NCI-H2029 (cell line): Measurements from ENCODE around the gene SMARCA4.

ENCODE experiments used
- DNase-seq: peaks from one replicate; lab custom pipeline; 2025; lab: John Stamatoyannopoulos, UW

Gene SMARCA4

DNA sequence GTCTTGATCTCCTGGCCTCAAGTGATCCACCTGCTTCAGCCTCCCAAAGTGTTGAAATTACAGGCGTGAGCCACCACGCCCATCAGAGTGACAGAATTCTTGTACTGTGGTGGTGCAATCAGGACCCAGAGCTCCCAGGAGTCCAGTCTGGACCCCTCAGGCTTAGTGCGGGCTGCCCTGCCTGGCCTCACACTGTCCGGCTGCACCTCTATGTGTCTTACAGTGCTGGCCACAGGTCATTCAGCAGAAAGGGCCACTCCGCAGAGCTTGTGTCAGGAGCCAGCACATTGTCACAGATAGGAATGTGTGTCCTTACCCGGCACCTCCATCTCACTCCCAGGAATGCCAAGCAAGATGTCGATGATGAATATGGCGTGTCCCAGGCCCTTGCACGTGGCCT is 49.2 kb downstream of the SMARCA4 start:
- no peak for DNase-seq

GRCh38 chr19:11012507-11012906 is 51.7 kb downstream of the SMARCA4 start:
- no peak for DNase-seq

- no peak for DNase-seq
These were observed 52.9 kb downstream of the SMARCA4 start for GRCh38 chr19:11013771-11014170.

- DNase-seq = no peak
These were observed 53.6 kb downstream of the SMARCA4 start for GRCh38 chr19:11014403-11014911.

DNA sequence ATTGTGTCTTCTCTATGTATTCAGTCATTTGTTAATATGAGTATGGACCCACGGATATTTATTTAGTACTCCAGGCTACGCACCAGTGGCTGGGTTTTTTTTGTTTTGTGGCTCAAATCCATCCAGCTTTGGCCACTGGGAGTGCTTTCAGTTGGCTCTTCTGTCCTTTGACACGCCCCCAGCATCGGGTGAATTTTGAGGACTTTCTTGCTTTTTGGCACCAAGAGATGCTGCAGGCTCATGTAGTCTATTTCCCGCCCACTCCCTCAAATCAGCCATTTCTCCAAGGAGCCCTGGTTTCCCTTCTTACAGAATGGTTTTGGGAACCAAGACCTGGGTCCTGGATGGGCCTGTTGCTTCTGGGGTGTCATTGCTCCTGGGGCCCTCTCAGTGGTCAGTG is 55.8 kb downstream of the SMARCA4 start:
- DNase-seq = no peak

DNA sequence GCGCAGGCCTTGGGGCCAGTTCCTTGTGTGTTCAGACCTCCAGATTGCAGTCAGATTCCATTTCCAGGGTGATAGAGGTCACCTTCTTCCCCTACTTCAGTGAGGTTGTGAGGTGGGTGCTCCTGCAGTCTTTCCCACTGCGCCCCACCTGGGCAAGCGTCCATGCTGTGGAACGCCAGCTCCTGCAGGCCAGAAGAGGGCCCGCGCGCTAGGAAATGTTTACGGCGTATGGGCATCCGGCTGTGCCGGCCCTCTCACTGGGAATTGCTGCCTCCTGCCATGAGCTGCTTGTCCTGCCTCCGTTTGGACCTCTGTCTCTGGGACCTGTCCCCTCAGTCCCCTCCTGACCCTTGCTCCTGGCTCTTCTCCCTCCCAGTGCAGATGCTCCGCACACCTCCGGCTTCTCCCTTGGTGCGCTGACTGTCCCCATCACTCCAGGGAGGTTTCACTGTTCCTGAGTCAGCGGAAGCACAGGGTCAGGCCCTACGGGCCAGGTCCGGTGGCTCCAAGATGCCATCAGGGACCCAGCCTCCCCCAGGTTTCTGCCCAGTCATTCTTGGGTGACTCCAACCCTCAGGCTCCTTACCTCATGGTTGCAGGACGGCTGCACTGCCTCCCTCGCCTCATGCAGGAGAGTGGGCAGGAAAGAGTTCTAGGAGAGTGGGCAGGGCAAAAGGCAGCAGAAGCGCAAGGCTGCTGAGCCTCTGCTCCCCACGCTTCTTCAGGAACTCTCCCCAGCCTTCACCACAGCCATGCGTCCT is 56.6 kb downstream of the SMARCA4 start:
- DNase-seq = no peak

DNA sequence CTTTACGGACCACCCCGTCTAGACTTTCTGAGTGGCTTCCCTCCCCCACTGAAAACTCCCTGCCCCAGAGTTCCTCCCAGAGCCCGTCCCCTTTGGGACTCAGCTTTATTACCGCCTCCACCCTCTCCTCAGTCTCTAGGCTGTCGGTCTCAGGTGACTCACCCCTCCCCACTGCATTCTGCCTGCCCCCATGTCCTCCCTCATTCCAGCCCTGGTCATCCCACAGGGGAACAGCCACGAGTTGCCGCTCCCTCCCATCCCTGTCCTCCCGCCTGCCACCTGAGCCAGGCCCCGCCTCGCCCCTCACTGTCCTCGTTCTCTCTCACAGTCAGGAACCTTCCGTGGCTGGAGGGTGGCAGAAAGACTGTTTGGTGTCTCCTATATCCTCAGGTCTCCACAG is 57.3 kb downstream of the SMARCA4 start:
- DNase-seq = no peak

DNA sequence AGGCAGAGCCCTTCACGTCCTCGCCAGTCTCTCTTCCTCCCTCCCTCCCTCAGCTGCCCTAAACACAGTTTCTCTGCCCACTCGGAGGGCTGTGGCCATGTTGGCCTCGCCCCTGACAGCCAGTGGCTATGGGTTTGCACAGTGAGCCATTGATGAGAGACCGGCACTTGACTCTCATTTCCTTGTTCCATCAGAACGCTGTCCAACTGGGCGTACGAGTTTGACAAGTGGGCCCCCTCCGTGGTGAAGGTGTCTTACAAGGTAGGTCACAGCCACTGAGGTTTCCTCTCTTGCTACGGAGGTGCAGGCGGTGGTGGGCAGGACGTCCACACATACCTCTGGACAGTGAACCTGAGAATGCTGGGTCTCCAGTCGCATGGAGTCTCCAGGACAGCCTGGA is 57.9 kb downstream of the SMARCA4 start:
- no peak for DNase-seq

- no peak for DNase-seq
These were observed 58.4 kb downstream of the SMARCA4 start for GRCh38 chr19:11019262-11019661.

GRCh38 chr19:11019824-11020223 is 59.0 kb downstream of the SMARCA4 start:
- no peak for DNase-seq

GRCh38 chr19:11020423-11020822 is 59.6 kb downstream of the SMARCA4 start:
- DNase-seq = no peak

GRCh38 chr19:11020982-11021759 is 60.3 kb downstream of the SMARCA4 start:
- DNase-seq = no peak

- DNase-seq = no peak
These were observed 60.9 kb downstream of the SMARCA4 start for GRCh38 chr19:11021760-11022144.

DNA sequence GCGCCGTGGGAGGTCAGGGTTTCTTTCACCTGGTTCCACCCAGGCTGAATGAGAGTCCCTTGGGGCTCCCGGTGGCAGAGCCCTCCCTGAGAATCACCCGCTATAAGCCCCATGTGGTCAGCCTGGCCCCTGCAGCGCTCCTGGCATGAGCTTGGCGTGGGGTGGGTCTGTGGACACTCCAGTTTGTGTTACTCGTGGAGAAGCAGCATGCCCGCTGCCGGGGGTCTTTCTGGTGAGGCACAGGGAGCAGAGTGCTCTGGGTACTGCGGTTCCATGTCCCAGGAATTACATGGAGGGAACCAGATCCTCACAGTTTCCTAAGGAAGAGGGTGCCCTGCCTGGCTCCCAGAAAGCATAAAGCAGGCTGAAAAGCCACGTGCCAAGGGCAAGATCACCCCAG is 62.2 kb downstream of the SMARCA4 start:
- no peak for DNase-seq

GRCh38 chr19:11023710-11024109 is 62.9 kb downstream of the SMARCA4 start:
- no peak for DNase-seq

GRCh38 chr19:11024259-11024658 is 63.4 kb downstream of the SMARCA4 start:
- no peak for DNase-seq

GRCh38 chr19:11025006-11025405 is 64.2 kb downstream of the SMARCA4 start:
- DNase-seq = no peak

DNA sequence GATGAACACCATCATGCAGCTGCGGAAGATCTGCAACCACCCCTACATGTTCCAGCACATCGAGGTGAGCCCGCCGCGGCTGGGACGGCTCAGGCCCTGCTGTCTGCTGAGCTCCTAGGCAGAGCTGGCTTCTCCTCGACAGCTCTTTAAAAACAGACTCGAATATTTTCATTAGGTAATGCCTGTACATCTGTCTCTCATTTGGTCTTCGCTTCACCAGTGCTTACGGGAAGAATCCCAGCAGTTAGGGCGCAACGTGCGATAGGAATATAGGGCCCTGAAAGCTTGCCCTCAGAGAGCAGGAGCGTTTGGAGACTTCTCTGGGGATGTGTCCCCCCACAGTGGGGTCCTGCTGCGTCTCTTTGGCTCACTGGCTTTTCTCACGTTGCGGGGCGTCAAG is 64.6 kb downstream of the SMARCA4 start:
- no peak for DNase-seq

DNA sequence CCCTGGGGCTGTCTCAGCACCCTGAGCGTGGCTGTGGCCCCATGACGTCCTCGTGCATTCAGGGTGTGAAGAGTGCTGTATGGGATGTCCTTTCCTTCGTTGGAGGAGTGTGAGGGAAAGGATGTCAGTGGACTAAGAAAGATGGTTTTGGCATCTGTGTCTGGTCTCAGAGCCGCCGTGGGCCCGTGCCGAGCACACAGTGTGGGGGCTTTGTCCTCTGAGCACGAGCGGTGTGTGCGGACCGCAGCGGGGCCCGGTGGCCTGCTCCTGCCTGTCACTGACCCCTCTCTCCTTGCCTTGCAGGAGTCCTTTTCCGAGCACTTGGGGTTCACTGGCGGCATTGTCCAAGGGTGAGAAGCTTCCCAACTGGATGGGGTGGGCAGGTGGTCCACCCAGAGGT is 65.2 kb downstream of the SMARCA4 start:
- no peak for DNase-seq

GRCh38 chr19:11027381-11027780 is 66.6 kb downstream of the SMARCA4 start:
- no peak for DNase-seq

- no peak for DNase-seq
These were observed 67.3 kb downstream of the SMARCA4 start for GRCh38 chr19:11028146-11028545.

GRCh38 chr19:11031421-11032070 is 70.7 kb downstream of the SMARCA4 start:
- DNase-seq = no peak

GRCh38 chr19:11033251-11033650 is 72.4 kb downstream of the SMARCA4 start:
- DNase-seq = no peak
